ENCODE measurements around the gene PLIN5. TPM values are rescaled to one million over a fixed set of nuclear protein-coding genes. Genes with fewer than 3 reads are reported as not detected.

PLIN5 gene
- total and polyA plus RNA-seq, 10 of the 15 experiments (the other 5 are each of a cell fraction or from before 2014, with no cell fraction given) = 0.15 to 0.33 TPM; not detected in 8

DNA sequence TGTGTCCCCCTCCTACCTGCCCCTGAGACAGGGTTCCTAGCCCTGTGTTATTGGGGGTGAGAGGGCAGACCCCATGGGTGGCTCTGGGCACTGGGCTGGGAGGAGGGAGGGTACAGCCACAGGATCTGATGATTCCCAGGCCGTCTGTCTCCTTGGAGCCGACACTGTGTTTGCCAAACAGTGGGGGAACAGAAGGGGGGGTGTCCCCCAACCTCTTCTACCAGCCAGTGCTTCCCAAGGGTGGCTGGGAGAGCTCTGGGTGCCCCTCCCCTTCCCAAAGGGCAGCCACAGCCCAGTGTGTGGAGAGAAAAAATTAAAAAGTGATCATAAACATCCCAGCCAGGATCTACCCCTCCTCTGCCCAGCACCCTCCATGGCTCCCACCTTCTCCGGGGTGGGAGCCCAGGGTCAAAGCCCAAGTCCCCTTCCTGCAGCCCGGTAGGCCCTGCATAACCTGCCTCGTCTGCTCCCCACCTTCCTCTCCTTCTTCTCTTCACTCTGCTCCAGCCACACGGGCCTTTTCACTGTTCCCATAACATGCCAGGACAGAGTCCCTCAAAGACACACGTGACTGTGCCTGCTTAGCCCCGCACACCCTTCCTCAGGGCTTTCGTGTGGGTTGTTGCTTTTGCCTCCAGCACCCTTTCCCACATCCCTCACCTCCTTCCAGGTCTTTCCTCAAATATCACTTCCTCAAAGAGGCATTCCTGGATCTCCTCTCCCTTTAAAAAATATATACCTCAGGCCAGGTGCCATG is 15.3 kb downstream of the PLIN5 start:
- no peak for DNase-seq (ENCODE audit: low read depth, low spot score)
- Histone ChIP-seq H2AFZ (ENCODE audit: control insufficient read depth, low read depth, low read length) (no peak overlapping the region), H3K4me2 (ENCODE audit: control insufficient read depth, insufficient read depth) (no peak overlapping the region), H3K4me1 (ENCODE audit: control insufficient read depth, insufficient read depth, low read length) (no peaks in the 10 kb centered on the region), H3K9ac (ENCODE audit: control insufficient read depth, insufficient read depth, low read length) (no peak overlapping the region), H3K27me3 (replicated peaks in 1 of 2; ENCODE audit: control insufficient read depth in 2 of 2, insufficient read depth in 2 of 2, low read length in 1 of 2) (no peaks in the 10 kb centered on the region), H3K27ac (ENCODE audit: control insufficient read depth, insufficient read depth) (no peak overlapping the region), H4K20me1 (ENCODE audit: control insufficient read depth, insufficient read depth) (no peaks in the 10 kb centered on the region), H3K9me3 (replicated peaks; ENCODE audit: control insufficient read depth, insufficient read depth, low read length) (no peaks in the 10 kb centered on the region), H3K4me3 (no peak overlapping the region), H3K79me2 (ENCODE audit: control insufficient read depth, insufficient read depth, low read length) (no peaks in the 10 kb centered on the region), H3K36me3 (ENCODE audit: control insufficient read depth in 2 of 2, insufficient read depth in 2 of 2, low read length in 1 of 2) (no peaks in the 10 kb centered on the region)
- SMC1A ChIA-PET (ENCODE audit: uncharacterized antibody, unreplicated experiment) = no interaction called here
- TF ChIP-seq DPF2 (IDR thresholded peaks at IDR 0.05) (no peak), RAD21 (IDR thresholded peaks at IDR 0.05; ENCODE audit: insufficient read depth, low read depth, low read length) (no peak), BHLHE40 (IDR thresholded peaks at IDR 0.05; ENCODE audit: borderline replicate concordance in 1 of 2, low read depth in 2 of 2, low read length in 1 of 2) (no peak), HDAC2 (IDR thresholded peaks at IDR 0.05) (no peak), CREM (IDR thresholded peaks at IDR 0.05; ENCODE audit: low read depth) (no peak), ZNF207 (IDR thresholded peaks at IDR 0.05; ENCODE audit: borderline replicate concordance) (no peak), POLR2AphosphoS2 (IDR thresholded peaks at IDR 0.05; ENCODE audit: low read depth, low read length) (no peak), TBL1XR1 (IDR thresholded peaks at IDR 0.05; ENCODE audit: low read depth, low read length) (no peak)
- TF ChIP-seq, protein P1, sequence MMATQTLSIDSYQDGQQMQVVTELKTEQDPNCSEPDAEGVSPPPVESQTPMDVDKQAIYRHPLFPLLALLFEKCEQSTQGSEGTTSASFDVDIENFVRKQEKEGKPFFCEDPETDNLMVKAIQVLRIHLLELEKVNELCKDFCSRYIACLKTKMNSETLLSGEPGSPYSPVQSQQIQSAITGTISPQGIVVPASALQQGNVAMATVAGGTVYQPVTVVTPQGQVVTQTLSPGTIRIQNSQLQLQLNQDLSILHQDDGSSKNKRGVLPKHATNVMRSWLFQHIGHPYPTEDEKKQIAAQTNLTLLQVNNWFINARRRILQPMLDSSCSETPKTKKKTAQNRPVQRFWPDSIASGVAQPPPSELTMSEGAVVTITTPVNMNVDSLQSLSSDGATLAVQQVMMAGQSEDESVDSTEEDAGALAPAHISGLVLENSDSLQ (IDR thresholded peaks at IDR 0.05) = no peak
- BruUV-seq (replicated peaks) = no TSS peak
- RAD21 ChIA-PET (ENCODE audit: unreplicated experiment) = no interaction called here
- no peak for FAIRE-seq
- POLR2A ChIA-PET = no interaction called here
- no peak for ATAC-seq
- in situ Hi-C loops (cut with MboI) (no loop called here), intact Hi-C loops (cut with micrococcal nuclease; ENCODE audit: unreplicated experiment) (no loop called here)
- CTCF ChIA-PET = no interaction called here
- WGBS (ENCODE audit: insufficient coverage, insufficient replicate concordance, low lambda C conversion rate, missing lambda C conversion rate) = 43% methylated on average over 9 of the region's 9 CpGs
